NCI-H510A (cell line): ENCODE measurements around the gene WDR70.
"Not testable (repeated sequence)": the region's sequence is repeated elsewhere in the genome, so short reads cannot be mapped to it uniquely, and the experiment has no call there.

Source experiments
- DNase-seq: peaks from one replicate; lab custom pipeline; 2025; lab: John Stamatoyannopoulos, UW

The WDR70 gene

DNA sequence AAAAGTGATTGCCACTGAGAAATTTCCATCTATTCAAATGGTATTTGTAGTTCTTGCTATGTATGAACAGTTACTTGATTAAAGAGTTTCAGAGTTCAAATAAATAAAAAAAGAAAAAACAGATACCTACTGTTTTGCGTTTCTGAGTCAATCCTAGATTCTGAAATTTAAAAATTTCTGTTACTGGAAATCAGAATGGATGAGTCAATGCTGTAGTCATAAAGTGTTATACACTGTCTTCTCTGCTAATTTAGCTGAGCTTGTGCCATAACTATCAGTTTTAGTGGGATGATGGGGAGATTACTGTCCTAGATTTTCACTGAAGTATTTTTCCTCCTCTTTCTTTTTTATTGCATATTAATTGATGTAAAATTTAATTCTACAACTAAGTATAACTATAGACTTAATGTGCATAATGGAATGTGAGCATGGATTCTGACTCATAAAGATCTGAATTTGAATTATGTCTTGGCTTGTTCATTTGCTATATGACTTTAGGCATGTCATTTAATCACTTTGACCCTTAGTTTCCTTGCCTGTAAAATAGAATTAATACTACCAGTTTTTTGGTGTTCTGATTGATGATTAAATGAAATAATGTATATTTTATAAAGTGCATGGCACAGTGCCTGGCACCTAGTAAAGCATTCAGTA, 75.4 kb downstream of the WDR70 start:
- DNase-seq: not testable (repeated sequence)

DNA sequence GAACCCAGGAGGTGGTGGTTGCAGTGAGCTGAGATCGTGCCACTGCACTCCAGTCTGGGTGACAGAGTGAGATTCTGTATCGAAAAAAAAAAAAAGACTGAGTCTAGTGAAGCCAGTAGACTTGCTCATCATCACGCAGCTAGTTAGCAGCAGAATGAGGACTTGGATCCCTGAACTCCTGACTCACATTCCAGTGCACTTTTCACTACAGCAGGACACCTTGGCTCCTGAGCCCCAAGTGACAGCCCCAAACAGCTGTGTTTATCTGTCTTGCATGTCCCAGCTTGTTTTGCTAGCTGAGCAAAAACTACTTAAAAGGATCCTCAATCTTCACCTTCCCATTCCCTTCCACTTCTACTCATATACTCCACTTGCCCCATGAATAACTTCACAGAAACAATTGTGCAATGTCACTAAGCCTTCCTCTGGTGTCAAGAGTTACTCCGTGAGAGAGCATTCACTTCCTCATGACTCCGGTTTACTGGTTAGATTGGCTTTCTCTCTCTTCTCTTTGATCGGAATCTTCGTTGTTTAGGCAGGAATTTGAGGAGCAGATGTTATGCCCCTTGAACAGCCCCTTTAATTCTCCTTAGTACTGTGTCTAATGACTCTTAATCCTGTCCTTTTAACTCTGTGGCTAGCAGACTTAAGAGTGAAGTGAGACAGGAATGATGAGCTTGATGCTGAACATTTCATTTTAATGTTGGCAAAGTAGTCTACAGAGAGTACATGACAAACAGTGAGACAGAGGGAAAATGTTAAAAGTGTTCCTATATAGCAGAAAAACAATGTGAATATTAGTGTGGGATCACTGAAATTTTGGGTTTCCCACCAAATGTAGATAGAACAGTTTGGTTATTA, 84.3 kb downstream of the WDR70 start:
- DNase-seq: not testable (repeated sequence)

DNA sequence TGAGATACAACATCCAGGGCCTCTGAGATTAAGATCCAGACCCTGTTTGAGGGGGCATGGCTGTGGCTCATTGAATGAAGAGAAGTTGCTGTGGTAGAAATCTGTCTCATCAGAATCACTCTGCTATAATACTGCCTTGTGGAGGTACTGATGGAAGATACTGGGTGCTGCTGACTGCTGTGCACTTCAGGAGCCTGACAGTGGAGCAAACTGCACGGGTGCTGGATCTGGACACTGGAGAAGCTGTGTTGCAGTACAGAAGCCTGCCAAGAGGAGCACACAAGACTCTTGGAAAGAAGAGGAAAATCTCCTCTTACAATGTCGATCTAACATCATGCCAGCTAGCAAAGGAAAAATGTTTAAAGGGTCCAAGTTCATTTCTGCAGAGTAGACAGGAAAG, 85.5 kb downstream of the WDR70 start:
- DNase-seq: not testable (repeated sequence)

DNA sequence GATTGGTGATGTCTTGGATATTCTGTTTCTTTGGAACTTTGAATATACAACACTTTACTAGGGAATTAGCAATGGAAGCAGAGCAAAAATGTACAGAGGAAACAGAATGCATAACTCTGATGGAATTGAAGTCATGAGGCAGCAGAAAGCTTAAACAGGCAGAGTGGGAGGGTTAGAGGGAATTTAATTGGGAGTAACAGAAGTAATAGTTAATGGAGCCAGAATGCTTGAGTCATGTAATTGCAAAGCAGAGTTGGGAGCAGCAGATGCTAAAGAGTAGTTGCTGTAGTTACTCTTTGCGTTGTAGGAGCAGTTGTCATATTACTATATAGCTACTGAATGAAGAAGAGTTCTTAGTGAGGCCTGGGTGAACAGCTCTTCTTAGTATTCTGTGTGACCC, 90.3 kb downstream of the WDR70 start:
- not testable (repeated sequence) for DNase-seq

DNA sequence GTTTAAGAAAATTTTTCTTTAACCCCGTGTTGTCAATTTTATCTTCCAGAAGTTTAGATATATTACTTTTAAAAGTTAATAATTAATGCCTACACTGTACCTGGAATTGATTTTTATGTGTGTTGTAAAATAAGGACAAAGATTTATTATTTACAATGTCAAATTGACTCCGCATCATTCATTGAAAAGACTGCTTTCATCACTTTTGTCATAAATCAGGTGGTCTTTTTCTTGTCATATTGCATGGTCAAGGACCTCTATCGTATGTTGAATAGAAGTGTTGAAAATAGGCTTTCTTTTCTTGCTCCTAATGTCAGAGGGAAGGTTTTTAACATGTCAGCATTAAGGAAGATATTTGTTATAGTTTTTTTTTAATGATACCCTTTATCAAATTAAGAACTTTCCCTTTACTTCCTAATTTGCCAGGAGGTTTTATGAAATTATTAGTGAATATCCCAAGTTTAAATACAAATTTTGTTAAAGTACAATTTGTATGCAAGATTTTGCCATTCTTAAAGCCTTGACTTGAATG, 92.6 kb downstream of the WDR70 start:
- no peak for DNase-seq

DNA sequence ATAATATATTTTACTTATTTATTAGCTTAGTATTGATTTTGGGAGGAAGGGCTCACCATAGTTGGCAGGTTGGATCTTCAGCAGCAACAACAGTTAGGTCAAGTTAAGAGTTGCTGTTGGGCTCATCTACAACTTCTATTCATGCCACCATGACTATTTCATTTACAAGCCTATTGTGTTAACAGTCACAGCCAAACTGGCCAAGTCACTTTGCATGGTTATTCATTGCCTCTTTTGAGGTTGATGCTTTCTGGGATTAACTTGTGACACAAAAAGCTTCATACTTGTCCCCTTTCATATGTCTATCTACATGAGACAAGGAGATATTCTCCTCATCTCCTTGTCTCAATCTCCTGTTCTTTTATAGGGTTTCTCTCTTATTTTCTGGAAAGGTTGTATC, 98.3 kb downstream of the WDR70 start:
- no peak for DNase-seq

DNA sequence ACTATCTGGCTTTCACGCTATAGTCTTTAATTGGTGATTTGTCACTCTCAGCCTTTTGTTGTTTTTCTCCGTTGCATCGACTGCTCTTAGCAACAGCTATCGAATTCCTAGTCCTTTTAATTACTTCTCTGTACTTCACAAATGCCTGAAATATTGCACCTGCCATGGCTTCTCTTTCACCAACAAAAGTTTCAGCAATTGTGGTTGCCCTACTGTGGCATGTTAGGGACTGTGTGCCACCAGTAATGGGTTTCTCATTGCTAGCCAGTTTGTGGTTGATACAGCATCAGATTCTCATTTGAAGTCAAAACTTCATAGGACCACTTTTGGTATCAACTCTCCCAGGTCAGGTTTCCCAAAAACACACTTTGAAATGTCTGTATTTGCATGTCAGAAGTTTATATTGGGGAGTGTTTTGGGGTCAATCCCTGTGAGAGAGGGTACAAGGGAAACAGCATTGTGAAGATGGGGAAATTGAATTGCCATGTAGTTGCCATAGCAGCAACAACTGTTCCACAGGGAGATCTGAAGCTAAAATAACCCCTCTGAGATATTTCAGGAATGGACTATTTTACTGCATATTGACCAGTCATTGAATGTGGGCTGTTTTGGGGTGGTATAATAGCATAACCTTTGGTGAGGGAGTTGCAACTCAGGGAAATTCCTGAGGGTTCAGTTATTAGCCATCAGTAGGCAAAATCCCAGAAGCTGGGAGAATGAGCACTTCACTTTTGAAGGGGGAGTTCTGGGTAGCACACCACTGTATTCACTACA, 99.2 kb downstream of the WDR70 start:
- no peak for DNase-seq

DNA sequence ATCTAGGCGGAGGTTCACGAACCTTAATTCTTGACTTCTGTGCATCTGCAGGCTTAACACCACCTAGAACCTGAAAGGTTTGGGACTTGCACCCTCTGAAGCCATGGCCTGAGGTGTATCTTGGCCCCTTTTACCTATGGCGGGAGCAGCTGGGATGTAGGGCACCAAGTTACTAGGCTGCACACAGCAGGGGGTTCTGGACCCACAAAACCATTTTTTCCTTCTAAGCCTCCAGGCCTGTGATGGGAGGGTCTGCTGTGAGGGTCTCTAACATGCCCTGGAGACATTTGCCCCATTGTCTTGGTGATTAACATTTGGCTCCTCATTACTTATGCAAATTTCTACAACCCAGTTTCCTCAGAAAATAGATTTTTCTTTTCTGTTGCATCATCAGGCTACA, 102.3 kb downstream of the WDR70 start:
- DNase-seq: not testable (repeated sequence)

DNA sequence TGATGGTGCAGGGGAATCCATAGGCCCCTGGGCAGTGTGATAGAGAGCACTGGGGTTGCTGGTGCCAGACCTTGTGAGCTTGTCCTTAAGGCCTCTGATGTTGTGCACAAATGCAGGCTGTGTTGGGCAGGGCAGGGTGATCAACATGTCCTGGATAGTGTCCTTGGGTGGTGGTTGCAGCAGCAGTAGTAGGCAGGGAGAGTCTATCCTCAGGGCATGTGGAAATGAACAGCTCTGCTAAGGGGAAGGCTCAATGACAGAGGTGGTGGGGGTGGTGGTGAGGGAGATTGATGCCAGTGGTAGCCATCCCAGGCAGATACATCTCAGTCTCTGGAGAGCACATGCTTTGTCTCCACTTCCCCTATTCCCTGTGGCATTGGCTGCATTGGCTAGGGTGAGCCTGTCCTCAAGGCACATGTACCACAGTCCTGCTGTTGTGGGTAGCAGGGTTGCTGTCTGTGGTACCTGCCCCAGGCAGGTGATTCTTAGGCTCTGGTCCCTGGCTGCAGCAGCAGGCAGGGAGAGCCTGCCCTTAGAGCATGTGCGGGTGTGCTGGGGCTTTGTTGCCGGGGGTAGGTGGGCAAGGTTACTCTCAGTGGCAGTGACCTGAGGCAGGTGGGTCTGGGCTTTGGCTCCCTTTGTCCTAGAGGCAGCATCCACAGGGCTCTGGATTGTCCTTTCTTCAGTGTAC, 111.1 kb downstream of the WDR70 start:
- no peak for DNase-seq

DNA sequence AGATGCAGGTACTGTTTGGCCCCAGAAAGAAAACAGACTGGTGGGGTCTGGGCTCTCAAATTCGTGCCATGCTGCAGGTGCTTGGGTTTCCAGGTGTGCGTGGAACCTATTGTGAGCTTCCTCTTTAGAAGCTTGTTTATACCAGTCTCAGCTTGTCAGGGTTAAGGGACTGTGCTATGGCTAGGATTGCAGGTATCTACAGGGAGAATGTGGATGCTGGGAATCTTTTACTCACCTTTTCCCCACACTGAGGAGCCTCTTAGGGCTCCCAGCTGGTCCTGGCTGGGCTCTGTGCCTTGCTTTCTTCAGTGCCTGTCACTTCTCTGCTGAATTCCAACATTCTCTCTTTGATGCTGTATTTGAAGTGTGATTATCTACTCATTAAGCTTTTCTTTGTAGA, 111.8 kb downstream of the WDR70 start:
- no peak for DNase-seq

DNA sequence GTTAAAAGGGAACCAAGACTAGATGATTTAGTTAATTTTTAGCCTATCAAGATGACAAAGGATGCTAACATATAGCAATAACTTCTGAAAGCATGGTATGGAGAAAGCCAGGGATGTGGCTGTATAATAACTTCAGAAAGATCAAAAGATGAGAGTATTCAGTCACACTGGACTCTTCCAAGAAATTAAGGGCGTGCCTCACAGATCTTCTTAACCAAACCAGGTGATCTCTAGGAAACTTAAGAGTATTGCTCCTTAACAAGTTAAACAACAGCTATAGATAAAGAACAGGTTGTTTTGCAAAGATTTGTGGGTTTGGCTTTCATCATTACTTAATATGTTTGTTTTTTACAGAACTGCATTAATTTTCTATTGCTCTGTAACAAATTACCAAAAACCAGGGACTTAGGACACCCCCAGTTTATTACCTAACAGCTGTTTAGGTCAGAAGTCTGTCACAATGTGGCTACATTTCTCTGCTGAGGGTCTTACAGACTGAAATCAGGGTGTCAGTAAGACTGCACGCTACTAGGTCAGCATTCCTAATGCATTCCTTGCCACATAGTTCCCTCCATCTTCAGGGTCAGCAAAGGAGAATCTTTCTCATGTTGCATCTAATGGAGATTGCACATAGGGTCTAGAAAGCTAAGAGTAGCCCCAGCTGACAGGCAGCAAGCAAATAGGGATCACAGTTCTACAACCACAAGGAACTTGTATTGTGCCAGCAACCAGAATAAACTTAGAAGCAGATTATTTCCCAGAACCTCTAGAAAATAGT, 113.8 kb downstream of the WDR70 start:
- no peak for DNase-seq

DNA sequence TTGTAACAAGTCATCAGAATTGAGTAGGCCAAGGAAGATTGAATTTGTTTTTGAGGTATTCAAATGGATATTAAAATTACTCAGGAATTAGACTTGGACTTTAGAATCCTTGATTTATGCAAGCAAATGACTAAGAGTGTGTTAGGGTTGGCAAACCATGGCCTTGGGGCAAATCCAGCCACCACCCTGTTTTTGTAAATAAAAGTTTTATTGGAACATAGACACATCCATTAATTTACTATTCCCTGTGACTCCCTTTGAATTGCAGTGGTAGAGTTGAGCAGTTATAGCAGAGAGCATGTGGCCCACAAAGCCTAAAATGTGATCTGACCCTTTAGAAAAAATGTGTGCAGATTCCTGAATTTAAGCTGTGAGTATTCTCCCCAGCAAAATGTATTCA, 115.6 kb downstream of the WDR70 start:
- no peak for DNase-seq

DNA sequence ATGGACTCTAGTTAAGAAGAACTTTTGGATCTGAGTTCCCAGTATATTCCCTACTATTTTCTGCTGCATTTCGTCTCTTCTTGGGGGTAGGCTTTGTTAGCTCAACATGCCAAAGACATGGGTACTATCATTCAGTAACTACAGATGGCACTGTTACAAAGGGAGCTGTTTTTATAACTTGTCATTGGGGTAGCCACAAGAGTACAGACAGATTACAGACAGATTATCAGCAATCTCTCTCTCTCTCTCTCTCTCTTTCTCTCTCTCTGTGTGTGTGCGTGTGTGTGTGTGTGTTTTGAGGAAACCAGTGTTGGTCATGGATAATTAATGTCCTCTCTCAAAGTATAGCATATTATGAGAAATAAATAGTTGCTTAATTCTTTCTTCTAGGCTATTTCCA, 116.1 kb downstream of the WDR70 start:
- no peak for DNase-seq

DNA sequence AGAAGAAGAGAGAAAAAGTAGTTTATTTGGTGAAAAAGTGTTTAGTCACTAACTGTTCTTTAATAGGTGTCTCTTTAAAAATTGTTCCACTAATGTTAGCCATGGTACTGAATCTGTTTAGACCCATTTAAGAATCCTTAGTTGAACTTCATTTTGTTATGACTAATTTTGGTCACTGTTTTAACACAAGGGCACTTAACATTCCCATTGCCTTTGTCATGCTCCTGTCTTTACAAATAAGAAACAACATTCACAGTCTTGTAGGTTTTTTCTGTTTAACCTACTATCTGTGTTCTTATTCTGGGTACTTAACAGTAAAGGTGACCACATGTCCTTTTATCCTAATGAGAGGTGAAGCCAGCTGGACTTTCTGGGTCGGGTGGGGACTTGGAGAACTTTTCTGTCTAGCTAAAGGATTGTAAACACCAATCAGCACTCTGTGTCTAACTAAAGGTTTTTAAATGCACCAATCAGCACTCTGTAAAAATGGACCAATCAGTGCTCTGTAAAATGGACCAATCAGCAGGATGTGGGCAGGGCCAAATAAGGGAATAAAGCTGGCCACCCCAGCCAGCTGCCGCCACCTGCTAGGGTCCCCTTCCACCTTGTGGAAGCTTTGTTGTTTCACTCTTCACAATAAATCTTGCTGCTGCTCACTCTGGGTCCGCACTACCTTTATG, 116.7 kb downstream of the WDR70 start:
- no peak for DNase-seq

DNA sequence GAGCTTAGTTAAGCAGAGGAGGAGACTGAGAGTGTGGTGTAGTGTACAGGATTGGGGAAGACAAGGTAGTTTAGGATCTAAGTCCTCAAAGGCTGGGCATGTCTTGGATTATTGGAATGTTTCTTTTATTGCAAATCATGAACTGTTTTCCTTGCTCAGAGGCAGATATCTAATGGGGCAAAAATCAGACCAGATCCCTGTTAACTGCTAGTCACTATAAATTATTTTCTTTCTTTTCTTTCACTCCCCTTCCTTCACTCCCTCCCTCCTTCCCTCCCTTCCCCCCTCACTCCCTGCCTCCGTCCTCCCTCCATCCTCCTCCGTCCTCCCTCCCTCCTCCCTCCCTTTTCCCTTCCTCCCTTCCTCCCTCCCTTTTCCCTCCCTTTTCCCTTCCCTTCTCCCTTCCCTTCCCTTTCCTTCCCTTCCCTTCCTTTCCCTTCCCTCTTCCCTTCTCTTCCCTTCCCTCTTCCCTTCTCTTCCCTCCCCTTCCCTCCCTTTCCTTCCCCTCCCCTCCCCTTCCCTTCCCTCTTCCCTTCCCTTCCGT, 117.9 kb downstream of the WDR70 start:
- no peak for DNase-seq

DNA sequence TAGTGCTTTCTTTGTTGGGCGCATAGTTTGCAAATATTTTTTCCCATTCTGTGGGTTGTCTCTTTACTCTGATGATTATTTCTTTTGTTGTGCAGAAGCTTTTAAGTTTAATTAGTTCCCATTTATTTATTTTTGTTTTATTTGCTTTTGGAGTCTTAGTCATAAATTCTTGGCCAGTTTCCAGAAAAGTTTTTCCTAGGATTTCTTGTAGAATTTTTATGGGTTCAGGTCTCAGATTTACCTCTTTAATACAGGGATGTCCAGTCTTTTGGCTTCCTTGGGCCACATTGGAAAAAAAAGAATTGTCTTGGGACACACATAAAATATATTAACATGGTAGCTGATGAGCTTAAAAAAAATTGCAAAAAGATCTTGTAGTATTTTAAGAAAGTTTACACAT, 122.0 kb downstream of the WDR70 start:
- no peak for DNase-seq

DNA sequence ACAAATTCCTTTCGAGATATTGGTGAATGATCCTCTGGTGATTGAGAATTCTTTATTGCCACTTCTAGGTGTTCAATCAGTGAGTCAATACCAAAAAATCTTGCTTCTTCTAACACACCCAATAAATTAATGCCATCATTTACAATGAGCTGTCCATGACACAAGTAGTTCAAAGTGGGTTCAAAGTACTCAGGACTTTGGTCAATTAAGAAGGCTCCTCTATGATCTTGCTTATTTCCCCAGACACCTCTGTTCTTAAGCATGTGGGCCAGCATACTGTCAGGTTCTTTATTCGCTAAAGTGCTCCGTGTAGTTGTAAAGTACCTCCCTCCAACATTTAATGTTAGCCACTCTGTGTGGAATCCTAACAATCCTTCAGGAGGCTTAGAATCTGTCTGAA, 127.1 kb downstream of the WDR70 start:
- DNase-seq: no peak

DNA sequence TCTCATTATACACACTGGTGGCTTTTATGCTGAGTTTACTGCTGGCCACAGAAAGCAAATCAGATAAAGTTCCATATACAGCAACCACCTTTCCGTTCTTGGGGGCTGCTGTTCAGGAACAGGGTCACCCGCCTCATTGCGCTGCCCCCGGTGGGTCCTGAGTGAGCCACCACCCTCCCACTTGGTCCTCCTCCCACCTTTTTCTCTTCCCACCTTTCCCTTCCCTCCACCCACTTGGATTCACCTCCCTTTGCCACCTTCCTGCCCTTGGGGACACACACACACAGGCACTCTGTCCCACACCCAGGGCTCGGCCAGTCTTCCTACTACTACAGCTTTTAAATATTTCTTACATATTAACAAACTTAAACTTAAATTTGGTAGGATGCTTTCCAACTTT, 127.6 kb downstream of the WDR70 start:
- DNase-seq: no peak

DNA sequence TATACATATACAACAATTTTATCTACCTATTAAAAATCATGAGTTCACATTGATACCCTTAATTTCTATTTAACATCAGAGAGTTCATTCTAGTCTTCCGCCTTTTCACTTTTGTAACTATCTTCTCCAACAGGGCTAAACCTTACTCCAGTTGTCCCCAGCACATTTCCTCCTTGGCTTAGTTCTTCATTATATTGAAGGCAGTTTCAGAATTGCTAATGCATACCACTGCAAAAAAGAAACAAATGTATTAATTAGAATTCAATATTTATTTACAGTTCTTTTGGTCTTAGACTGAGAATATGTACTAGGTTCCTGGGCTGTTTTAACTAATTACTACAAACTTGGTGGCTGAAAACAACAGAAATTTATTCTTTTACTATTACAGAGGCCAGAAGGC, 132.5 kb downstream of the WDR70 start:
- no peak for DNase-seq

DNA sequence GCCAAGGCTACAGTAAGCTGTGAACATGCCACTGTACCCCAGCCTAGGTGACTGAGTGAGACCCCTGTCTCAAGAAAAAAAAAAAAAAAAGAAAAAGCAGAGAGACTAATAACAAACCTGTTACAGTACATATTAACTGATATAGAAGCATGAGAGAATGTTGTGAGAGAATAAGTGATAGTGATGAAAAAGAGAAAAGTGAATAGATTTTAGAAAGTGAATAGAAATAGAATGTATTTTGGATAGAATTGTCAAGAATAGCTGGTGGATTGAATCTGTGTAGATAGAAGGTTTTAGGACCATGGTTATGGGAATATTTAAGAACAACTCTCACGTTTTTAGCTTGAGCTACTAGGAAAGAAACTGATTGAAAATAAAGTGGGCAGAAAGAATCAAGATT, 135.8 kb downstream of the WDR70 start:
- DNase-seq: no peak
